GM08714 (cell line): ENCODE results near the gene ECT2L.

Source experiments
- H3K4me3 ChIP-seq: fragments of 200-500 bp; sonication (Bioruptor generic); 2 replicates; pipeline ENCODE4 v1.5.1; 2014; ENCODE audit warnings: mild to moderate bottlenecking, low read length, inconsistent platforms
- ZNF274 ChIP-seq: IDR thresholded peaks from 2 replicates; pipeline ENCODE4 v1.6.1; 2012; ENCODE audit warnings: mild to moderate bottlenecking, low read depth, low read length

The ECT2L gene, protein sequence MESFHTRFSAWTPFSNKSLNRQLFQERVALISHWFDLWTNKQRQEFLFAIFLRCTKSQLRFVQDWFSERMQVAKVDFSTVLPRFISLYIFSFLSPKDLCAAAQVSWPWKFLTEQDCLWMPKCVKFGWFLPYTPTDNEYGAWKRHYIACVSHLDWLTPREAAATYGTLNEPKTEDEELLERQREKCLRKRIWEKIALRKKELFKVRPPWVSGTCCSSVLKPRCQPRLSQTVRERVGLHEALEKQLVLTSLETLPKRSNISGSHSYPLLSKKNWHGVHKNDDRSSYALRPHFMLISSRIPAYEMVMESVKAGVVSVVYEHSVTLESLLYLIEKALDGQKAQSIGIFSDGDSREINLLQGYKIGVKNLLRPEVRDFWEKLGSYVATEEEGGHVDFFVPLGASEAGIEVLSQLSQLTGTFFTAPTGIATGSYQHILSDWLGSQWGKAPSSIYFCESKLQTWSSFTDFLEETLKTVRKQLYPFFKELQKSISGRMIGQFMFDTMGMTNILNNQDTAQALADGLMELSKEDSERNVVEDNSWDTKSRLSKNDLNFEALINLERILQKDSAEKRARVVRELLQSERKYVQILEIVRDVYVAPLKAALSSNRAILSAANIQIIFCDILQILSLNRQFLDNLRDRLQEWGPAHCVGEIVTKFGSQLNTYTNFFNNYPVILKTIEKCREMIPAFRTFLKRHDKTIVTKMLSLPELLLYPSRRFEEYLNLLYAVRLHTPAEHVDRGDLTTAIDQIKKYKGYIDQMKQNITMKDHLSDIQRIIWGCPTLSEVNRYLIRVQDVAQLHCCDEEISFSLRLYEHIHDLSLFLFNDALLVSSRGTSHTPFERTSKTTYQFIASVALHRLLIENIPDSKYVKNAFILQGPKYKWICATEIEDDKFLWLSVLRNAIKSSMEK

GRCh38 chr6:138795809-138796603, at the start of gene ECT2L:
TSS of gene ECT2L (plus strand) at chr6:138796087. CDS start at chr6:138813275, 17,188 bp downstream.
- H3K4me3 ChIP-seq, result no peak within 1 kb of the TSS
- TF ChIP-seq ZNF274, result no peak

DNA sequence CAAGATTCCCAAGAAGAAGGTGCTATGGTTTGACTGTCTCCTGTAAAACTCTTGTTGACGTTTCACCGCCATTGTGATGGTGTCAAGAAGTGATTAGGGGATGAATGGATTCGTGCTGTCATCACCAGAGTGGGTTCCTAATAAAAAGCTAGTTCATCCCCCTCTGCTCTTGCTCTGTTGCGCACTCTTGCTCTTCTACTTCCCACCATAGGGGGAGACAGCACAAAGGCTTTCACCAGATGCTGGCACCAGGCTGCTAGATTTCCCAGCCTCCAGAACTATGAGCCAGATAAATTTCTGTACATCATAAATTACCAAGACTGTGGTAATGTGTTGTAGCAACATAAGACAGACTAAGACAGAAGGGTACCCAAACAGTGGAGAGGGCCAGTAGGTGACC, 43.9 kb upstream of the ECT2L start:
- no peak overlapping the region for H3K4me3 ChIP-seq
- no peak for TF ChIP-seq ZNF274

GRCh38 chr6:138757136-138757535, 38.8 kb upstream of the ECT2L start:
- TF ChIP-seq ZNF274, result no peak
- H3K4me3 ChIP-seq, result no peak overlapping the region

DNA sequence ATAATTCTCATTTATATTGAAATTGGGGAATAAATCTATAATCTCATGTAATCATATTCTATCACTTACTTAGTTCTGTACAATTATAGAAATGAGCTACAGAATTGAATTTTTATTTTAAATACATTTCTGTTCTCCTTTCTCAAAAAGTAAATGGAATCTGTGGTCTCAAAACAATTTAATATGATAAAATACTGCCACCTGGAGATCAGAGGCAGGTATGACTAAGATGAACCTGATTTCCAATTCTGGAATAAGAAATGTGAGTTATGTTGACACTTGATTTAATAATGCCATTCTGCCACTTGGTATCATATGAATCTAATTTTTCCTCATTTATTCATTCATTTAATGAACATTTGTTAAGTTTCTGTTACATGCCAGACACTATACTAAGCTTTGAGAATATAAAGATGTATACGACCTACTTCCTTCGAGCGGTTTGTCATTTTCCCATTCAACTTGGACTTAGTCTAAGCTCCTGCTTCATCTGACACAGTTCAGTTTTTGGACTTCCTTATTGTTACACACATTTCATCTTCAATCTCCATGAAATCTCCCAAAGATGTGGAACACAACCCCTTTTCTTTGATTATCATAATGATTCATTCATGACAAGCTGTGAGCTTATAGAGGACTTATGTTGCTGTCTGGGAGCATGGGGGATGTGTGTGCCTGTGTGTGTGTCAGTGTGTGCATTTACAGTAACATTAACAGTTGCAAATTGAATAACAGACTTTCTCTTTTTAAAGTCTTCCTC, 29.8 kb upstream of the ECT2L start:
- no peak overlapping the region for H3K4me3 ChIP-seq
- TF ChIP-seq ZNF274, result no peak

DNA sequence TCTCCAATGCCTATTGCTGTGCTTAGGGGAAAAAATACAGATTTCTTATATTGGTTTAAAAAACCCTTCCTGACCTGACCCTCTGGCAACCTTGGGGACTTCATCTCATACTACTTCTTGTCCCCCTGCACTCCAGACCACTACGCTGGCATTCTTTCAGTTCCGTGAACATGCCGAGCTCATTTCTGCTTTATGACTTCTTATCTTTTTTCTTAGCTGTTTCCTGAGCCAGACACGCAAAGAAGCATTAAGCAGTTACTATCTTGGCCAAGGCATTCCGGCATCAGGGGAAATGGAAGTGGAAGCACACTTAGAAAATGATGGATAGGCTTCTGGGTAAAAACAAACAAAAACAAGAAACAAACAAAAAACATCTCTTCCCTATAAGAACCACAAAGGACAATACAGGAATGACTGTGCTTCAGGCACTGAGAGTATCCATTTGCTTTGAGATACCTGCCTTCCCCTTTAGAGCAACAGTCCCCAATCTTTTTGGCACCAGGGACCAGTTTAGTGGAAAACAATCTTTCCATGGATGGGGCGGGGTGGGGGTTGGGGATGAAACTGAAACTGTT, 26.7 kb upstream of the ECT2L start:
- TF ChIP-seq ZNF274, result no peak

DNA sequence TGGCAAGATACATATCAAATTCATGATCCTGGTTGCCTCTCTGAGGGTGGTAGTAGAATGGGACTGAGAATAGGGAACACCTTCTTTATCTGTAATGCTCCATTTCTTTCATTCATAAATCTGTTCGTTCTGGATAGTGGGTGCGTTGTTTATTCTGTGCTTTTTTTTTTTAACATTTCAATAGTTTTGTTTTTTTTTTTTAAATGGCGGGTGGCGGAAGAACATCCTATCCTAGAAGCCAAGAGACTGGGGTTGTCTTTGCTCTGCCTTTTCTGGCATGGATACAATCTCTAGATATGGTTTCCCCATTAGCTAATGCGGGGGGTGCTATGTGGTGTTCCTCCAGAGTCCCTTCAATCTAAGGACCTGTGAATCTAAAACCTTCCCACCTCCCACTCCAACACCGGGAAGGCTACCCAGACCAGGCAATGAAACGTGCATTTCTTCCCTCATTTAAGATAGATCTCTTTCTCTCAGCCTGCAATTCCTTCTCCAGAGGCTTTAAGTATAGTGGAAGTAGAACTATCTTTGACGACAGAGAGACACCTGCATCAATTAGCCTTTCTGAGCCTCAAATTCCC, 23.2 kb upstream of the ECT2L start:
- TF ChIP-seq ZNF274, result no peak

More for the DNA sequence above, 26.7 kb upstream of the ECT2L start:
- H3K4me3 ChIP-seq, result peak overlapping the region; percentile 8; the same call in 1 of the 2 replicates

GRCh38 chr6:138773177-138774091, 22.5 kb upstream of the ECT2L start, which contains the start of gene CCDC28A:
TSS of gene CCDC28A (plus strand) at chr6:138773769. CDS start at chr6:138776121, 2,352 bp downstream.
- no peak for TF ChIP-seq ZNF274
- peak within 1 kb of the TSS; percentile 80 for H3K4me3 ChIP-seq

More for the DNA sequence above, 23.2 kb upstream of the ECT2L start:
- H3K4me3 ChIP-seq, result peak overlapping the region; percentile 80

GRCh38 chr6:138774370-138774769, 21.5 kb upstream of the ECT2L start:
- peak overlapping the region; percentile 80; the same call in 1 of the 2 replicates for H3K4me3 ChIP-seq
- TF ChIP-seq ZNF274, result no peak

DNA sequence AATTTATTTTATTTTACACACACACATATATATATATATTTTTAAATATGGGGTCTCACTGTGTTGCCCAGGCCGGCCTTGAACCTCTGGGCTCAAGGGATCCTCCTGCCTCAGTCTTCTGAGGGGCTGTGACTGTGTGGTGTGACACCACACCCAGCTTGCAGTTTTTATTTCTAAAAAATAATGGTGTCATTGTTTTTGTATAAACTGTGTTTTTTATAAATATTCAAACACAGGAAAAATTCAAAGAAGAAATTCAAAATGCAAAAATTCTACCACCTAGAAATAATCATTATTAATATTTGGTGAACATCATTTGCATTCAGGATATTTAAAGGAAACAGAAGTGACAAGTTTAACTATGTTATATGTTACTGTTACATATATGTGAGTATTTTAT, 19.2 kb upstream of the ECT2L start:
- no peak overlapping the region for H3K4me3 ChIP-seq
- no peak for TF ChIP-seq ZNF274

DNA sequence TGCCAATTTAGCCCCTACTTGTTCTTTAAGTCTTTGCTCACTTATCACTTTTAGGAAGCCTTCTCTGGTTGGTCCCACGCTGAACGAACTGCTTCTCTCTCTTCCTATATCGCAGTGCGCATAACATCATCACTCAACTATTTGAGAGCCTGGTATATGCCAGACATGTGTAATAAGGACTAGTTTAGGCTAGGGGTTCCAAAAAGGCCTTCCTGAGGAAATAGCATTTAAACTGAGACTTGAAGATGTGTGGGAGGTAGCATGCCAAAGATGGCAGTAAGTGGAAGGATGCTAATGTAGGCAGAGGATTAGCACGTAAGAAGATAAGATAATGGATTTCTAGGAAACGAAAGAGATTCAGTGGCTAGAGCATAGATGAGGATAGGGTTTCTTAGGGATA, 17.6 kb upstream of the ECT2L start:
- no peak for TF ChIP-seq ZNF274

GRCh38 chr6:138782243-138782642, 13.6 kb upstream of the ECT2L start:
- no peak overlapping the region for H3K4me3 ChIP-seq
- no peak for TF ChIP-seq ZNF274

More for the DNA sequence above, 17.6 kb upstream of the ECT2L start:
- no peak overlapping the region for H3K4me3 ChIP-seq

DNA sequence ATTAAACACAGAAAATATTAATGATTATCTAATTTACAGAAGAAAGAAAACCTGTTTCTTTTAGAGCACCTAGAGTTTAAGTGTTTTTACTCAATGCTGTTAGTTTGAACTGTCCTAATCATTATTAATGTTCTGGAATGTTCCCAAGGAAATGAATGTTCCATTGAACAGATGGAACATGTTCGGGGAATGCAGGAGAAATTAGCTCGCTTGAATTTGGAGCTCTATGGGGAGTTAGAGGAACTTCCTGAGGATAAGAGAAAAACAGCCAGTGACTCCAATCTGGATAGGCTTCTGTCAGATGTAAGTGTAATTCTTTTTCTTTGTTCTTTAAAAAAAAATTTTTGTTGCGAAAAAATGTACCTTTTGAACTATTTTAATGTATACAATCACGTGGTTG, 10.8 kb upstream of the ECT2L start:
- H3K4me3 ChIP-seq, result no peak overlapping the region
- TF ChIP-seq ZNF274, result no peak
